ENCODE results near the gene ABCA13.

- TF ChIP-seq CTCF (IDR thresholded peaks at IDR 0.05; ENCODE audit: low read depth, low read length, poor library complexity, severe bottlenecking), result no peak
- TF ChIP-seq EZH2phosphoT487 (IDR thresholded peaks at IDR 0.05; ENCODE audit: borderline replicate concordance, low read length), result no peak
Observed at GRCh38 chr7:48262606-48263310, 91.5 kb downstream of the ABCA13 start.

All from DOHH2 (cell line).